K562 (cell line): ENCODE data around the gene DGKA.

ENCODE experiments used
- ATF1 ChIP-seq, 2 experiments: fragments of 450-650 bp in 1 of 2; IDR thresholded peaks; 2 replicates each; pipeline ENCODE4 v1.6.1; 2016; ENCODE audit warnings: missing compliant biosample characterization in 1 of 2, missing genetic modification characterization in 1 of 2
- BDP1 ChIP-seq: IDR thresholded peaks from 3 replicates; pipeline ENCODE4 v1.6.1; 2011; ENCODE audit not compliant: insufficient read length, insufficient read depth
- CBX2 ChIP-seq: fragments of 200-600 bp; sonication (generic); IDR thresholded peaks from one replicate; pipeline ENCODE4 v1.6.1; 2012; ENCODE audit warnings: mild to moderate bottlenecking, low read length, inconsistent platforms; ENCODE audit not compliant: insufficient read depth, poor library complexity, severe bottlenecking
- HDAC2 ChIP-seq: fragments of 450-650 bp; IDR thresholded peaks from 2 replicates; pipeline ENCODE4 v1.6.1; 2016; ENCODE audit warnings: mild to moderate bottlenecking
- RNF2 ChIP-seq: sonication (generic); IDR thresholded peaks from 2 replicates; pipeline ENCODE4 v1.6.1; 2016
- SETDB1 ChIP-seq: IDR thresholded peaks from one replicate; pipeline ENCODE4 v1.6.1; 2012; ENCODE audit warnings: low read length, control low read depth, inconsistent platforms
- SMARCC2 ChIP-seq: fragments of 450-650 bp; IDR thresholded peaks from 2 replicates; pipeline ENCODE4 v1.6.1; 2017; ENCODE audit warnings: antibody characterized with exemption, moderate library complexity, mild to moderate bottlenecking, low read depth
- TRIM28 ChIP-seq: fragments of 450-650 bp; IDR thresholded peaks from 2 replicates; pipeline ENCODE4 v1.6.1; 2017
- ZFP36 ChIP-seq: fragments of 150-350 bp; IDR thresholded peaks from 2 replicates; pipeline ENCODE4 v1.6.1; 2018; ENCODE audit warnings: low read length, low read depth; ENCODE audit not compliant: partially characterized antibody
- ZNF431 ChIP-seq: sonication (generic); formaldehyde crosslinking; IDR thresholded peaks from 2 replicates; pipeline ENCODE4 v1.8.0; 2022; ENCODE audit warnings: mild to moderate bottlenecking, missing genetic modification reagents
- ZNF436 ChIP-seq: fragments of 250-450, 450-650 bp; sonication (Bioruptor Pico); formaldehyde crosslinking; IDR thresholded peaks from 2 replicates; pipeline ENCODE4 v1.7.0; 2020; ENCODE audit warnings: mild to moderate bottlenecking
- ZNF707 ChIP-seq: fragments of 250-450 bp; sonication (Bioruptor Pico); conservative IDR thresholded peaks from 2 replicates; pipeline ENCODE4 v1.8.0; 2022; ENCODE audit warnings: inconsistent platforms, mild to moderate bottlenecking, moderate library complexity
- TF ChIP-seq, protein P1 (sequence below), 2 experiments: fragments of 200-800 bp in 1 of 2; sonication (Bioruptor generic) in 1 of 2; sonication (generic) in 1 of 2; formaldehyde crosslinking in 1 of 2; IDR thresholded peaks in 1 of 2; conservative IDR thresholded peaks in 1 of 2; 2 replicates each; pipeline versions ENCODE4 v1.5.0 to v1.6.1; 2016 to 2020; ENCODE audit warnings: missing compliant biosample characterization in 1 of 2, missing genetic modification characterization in 1 of 2, missing genetic modification reagents in 1 of 2
- TF ChIP-seq, protein P2 (sequence below): sonication (generic); formaldehyde crosslinking; IDR thresholded peaks from 2 replicates; pipeline ENCODE4 v1.8.1; 2022; ENCODE audit warnings: missing genetic modification reagents

DNA sequence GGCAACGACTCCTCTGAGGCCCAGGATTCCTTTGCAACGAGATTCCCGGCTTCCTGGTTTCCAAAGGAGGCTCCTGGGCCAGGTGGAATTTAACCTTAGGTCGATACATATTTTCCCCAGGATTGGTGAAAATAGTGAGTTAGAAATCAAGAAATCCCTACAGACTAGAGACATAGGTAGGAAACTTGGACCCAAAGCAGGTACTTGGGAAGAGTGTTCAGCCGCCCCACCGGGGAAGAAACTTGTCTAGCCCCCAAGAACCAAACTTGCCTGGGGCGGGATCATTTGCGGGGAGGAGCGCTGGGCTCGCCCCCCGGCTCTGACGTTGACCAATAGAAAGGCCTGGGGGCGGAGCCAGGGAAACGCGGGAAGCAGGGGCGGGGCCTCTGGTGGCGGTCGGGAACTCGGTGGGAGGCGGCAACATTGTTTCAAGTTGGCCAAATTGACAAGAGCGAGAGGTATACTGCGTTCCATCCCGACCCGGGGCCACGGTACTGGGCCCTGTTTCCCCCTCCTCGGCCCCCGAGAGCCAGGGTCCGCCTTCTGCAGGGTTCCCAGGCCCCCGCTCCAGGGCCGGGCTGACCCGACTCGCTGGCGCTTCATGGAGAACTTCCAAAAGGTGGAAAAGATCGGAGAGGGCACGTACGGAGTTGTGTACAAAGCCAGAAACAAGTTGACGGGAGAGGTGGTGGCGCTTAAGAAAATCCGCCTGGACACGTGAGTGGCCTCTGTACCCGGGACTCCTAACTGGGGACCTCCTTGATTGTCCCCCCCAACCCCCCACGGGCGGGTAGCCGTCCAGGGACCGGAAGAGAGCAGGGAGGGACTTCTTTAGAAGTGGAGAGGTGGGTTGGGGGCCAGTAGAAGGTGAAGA lies 35.7 kb downstream of the DGKA start, which contains the start of gene CDK2:
- TF ChIP-seq TRIM28 (no peak), HDAC2 (no peak), CBX2 (no peak), ZNF707 (no peak), SETDB1 (no peak), ATF1 (CRISPR knock-in tag; IDR thresholded peaks at IDR 0.05) (no peak), ATF1 (tag; IDR thresholded peaks at IDR 0.05) (peak; percentile 86), BDP1 (no peak), ZNF431 (CRISPR knock-in tag) (no peak), RNF2 (no peak), ZFP36 (no peak), ZNF436 (no peak), SMARCC2 (no peak)
- TF ChIP-seq, protein P1, sequence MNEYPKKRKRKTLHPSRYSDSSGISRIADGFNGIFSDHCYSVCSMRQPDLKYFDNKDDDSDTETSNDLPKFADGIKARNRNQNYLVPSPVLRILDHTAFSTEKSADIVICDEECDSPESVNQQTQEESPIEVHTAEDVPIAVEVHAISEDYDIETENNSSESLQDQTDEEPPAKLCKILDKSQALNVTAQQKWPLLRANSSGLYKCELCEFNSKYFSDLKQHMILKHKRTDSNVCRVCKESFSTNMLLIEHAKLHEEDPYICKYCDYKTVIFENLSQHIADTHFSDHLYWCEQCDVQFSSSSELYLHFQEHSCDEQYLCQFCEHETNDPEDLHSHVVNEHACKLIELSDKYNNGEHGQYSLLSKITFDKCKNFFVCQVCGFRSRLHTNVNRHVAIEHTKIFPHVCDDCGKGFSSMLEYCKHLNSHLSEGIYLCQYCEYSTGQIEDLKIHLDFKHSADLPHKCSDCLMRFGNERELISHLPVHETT (CRISPR knock-in tag; conservative IDR thresholded peaks at IDR 0.05 in 1 of 2, IDR thresholded peaks at IDR 0.05 in 1 of 2) = no peak
- TF ChIP-seq, protein P2, sequence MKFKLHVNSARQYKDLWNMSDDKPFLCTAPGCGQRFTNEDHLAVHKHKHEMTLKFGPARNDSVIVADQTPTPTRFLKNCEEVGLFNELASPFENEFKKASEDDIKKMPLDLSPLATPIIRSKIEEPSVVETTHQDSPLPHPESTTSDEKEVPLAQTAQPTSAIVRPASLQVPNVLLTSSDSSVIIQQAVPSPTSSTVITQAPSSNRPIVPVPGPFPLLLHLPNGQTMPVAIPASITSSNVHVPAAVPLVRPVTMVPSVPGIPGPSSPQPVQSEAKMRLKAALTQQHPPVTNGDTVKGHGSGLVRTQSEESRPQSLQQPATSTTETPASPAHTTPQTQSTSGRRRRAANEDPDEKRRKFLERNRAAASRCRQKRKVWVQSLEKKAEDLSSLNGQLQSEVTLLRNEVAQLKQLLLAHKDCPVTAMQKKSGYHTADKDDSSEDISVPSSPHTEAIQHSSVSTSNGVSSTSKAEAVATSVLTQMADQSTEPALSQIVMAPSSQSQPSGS (CRISPR knock-in tag) = no peak
